Body of pancreas (tissue), 4 donors: ENCODE results near the gene SETMAR.

ENCODE experiments used
- POLR2A ChIP-seq, 3 donors: fragments of 450-650 bp; IDR thresholded peaks; one replicate each; pipeline ENCODE4 v1.6.1; 2016; ENCODE audit warnings: antibody characterized with exemption in 3 of 3, mild to moderate bottlenecking in 2 of 3
- TF ChIP-seq, protein P1 (sequence below), 7 experiments: fragments of 450-650 bp in 4 of 7; fragments of 200-600 bp in 3 of 7; sonication (generic) in 3 of 7; IDR thresholded peaks; one replicate each; pipeline ENCODE4 v1.5.1; 2016 to 2019; ENCODE audit warnings: antibody characterized with exemption in 7 of 7

DNA sequence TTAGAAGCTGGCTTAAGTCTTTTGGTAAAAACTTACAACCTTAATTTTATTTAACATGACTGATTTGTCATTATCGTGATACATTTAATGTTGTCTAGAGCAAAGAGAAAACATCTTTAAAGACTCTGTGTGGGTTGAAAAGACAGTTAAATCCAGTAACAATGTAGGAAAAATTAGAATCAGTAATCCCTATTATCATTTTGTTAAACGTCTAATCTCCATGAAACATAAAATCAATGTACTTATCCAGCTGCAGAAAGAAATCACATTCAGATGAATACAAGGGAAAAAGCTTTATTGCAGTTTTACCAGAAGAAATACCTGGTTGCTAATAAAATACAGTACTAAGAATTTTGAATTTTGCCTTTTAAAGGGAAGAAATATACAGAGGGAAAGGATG, 21.2 kb upstream of the SETMAR start:
- TF ChIP-seq, protein P1, sequence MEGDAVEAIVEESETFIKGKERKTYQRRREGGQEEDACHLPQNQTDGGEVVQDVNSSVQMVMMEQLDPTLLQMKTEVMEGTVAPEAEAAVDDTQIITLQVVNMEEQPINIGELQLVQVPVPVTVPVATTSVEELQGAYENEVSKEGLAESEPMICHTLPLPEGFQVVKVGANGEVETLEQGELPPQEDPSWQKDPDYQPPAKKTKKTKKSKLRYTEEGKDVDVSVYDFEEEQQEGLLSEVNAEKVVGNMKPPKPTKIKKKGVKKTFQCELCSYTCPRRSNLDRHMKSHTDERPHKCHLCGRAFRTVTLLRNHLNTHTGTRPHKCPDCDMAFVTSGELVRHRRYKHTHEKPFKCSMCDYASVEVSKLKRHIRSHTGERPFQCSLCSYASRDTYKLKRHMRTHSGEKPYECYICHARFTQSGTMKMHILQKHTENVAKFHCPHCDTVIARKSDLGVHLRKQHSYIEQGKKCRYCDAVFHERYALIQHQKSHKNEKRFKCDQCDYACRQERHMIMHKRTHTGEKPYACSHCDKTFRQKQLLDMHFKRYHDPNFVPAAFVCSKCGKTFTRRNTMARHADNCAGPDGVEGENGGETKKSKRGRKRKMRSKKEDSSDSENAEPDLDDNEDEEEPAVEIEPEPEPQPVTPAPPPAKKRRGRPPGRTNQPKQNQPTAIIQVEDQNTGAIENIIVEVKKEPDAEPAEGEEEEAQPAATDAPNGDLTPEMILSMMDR (IDR thresholded peaks at IDR 0.05) = no peak
- no peak for TF ChIP-seq POLR2A (IDR thresholded peaks at IDR 0.05)
